Testis (tissue), 2 donors: ENCODE data around the gene STX3.

Source experiments
- POLR2A ChIP-seq: fragments of 450-650 bp; IDR thresholded peaks from one replicate; pipeline ENCODE4 v1.6.1; 2017; ENCODE audit warnings: antibody characterized with exemption, mild to moderate bottlenecking, moderate library complexity
- TF ChIP-seq, protein P1 (sequence below), 3 experiments: fragments of 450-650 bp in 2 of 3; fragments of 200-600 bp in 1 of 3; sonication (generic) in 1 of 3; IDR thresholded peaks; one replicate each; pipeline ENCODE4 v1.5.1; 2016 to 2019; ENCODE audit warnings: antibody characterized with exemption in 3 of 3, mild to moderate bottlenecking in 2 of 3, moderate library complexity in 1 of 3

DNA sequence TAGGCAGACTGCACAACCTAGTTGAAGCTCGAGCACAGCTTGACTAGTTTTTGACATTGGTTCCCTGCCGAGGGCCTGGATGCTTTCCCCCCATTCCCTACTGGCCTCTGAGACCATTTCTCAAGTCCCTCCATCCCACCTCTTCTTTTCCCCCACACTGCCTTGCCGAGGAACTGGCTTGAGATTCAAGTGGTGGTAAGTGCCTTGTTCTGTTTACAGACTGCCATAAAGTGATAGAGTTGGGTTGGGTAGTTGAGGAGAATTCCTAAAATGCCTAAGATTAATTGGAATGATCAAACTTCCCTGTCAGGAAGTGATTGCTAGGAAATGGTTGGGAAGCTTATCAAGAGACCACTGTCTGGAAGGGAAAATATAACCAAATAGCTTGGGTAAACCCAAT lies 39.2 kb downstream of the STX3 start:
- TF ChIP-seq, protein P1, sequence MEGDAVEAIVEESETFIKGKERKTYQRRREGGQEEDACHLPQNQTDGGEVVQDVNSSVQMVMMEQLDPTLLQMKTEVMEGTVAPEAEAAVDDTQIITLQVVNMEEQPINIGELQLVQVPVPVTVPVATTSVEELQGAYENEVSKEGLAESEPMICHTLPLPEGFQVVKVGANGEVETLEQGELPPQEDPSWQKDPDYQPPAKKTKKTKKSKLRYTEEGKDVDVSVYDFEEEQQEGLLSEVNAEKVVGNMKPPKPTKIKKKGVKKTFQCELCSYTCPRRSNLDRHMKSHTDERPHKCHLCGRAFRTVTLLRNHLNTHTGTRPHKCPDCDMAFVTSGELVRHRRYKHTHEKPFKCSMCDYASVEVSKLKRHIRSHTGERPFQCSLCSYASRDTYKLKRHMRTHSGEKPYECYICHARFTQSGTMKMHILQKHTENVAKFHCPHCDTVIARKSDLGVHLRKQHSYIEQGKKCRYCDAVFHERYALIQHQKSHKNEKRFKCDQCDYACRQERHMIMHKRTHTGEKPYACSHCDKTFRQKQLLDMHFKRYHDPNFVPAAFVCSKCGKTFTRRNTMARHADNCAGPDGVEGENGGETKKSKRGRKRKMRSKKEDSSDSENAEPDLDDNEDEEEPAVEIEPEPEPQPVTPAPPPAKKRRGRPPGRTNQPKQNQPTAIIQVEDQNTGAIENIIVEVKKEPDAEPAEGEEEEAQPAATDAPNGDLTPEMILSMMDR (IDR thresholded peaks at IDR 0.05) = no peak
- no peak for TF ChIP-seq POLR2A
